ENCODE data around the gene SLC41A3. TPM values are rescaled to one million over a fixed set of nuclear protein-coding genes. Genes with fewer than 3 reads are reported as not detected.
A peak's percentile ranks its signal among the peaks of the same experiment; 100 is the strongest.
"Not testable (repeated sequence)": the region's sequence is repeated elsewhere in the genome, so short reads cannot be mapped to it uniquely, and the experiment has no call there.

Gene SLC41A3
- total RNA-seq, 2 experiments from 2014 or later: 23.1 to 26.6 TPM

DNA sequence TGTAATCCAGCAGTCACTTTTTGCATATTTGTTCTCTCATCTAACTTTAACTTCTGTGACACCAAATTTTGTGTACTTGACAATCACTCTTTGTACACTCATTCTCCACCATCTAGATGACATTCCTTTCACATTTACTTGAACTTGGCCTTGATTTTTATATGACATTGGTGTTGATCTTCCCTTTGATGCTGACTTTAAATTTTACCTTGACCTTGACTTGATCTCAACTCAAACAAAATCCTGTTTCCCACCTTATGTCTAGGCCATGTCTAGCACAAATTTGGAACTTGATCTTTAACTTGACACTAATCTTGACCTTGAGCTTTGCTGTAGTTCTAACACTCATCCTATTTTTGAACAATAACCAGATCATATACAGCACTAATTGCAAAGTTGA, 81.7 kb downstream of the SLC41A3 start:
- DNase-seq (no peak), ATAC-seq (no peak)
- Mint-ChIP-seq H3K9me3 (ENCODE audit: low read depth) (peaks cover 21% of the 10 kb centered on the region), H3K4me3 (no peak overlapping the region), H3K27me3 (no peaks in the 10 kb centered on the region), H3K27ac (no peak overlapping the region), H3K36me3 (ENCODE audit: low read depth) (no peaks in the 10 kb centered on the region), H3K4me1 (no peaks in the 10 kb centered on the region)
- ChIA-PET CTCF (no interaction called here), POLR2A (no interaction called here)
- intact Hi-C loops (cut with DNase I, micrococcal nuclease): no loop called here

DNA sequence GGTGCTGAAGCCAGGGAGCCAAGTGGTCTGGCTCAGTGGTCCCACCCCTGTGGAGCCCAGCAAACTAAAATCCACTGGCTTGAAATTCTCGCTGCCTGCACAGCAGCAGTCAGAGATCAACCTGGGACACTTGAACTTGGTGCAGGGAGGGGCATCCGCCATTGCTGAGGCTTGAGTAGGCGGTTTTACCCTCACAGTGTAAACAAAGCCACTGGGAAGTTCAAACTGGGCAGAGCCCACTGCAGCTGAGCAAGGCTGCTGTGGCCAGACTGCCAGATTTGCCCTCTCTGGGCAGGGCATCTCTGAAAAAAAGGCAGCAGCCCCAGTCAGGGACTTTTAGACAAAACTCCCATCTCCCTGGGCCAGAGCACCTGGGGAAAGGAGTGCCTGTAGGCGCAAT, 87.2 kb downstream of the SLC41A3 start:
- H3K4me1 Mint-ChIP-seq; POLR2A ChIA-PET; H3K27ac Mint-ChIP-seq; H3K4me3 Mint-ChIP-seq; intact Hi-C loops (cut with DNase I, micrococcal nuclease); H3K36me3 Mint-ChIP-seq (ENCODE audit: low read depth); ATAC-seq; H3K27me3 Mint-ChIP-seq; DNase-seq; CTCF ChIA-PET: not testable (repeated sequence)
- H3K9me3 Mint-ChIP-seq (ENCODE audit: low read depth): peaks cover 13% of the 10 kb centered on the region

DNA sequence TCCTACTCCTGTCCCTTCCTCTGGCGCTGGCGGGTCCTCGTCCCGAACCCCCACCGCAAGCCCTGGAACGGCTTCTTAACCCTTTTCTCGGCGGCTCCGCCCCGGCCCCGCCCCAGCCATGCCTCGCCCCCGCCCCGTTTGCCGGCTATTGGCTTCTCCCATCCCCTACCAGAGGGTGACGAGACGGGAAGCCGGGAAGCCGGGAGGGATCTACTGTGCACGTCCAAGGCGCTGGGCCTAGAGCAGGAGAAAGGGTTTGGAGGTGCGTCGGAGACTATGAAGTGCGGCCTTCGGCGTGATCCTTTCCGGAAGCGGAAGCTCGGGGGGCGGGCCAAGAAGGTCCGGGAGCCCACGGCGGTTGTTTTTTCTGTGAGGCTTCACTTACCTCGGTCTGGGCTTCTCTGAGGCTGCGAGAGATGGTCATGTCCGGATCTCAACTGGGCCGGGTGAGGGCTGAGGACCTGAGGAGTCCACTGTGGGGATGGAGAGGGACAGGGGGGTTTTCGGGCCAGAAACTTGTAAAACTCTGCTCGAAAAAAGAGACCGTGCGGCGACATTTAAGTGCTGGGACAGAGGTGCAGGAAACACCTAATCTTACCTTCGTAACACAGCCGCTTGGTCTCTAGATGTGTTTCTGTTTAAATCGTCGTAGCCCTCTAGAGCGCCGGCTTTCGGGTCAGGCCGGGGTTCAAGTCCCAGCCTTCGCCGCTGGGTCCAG, 93.5 kb downstream of the SLC41A3 start:
- intact Hi-C loops (cut with DNase I, micrococcal nuclease): loop anchor here (1.0 to 5.0 kb wide), 8 partner anchors 18 to 486 kb away; partner anchors contain the start of genes SLC41A3 (in 2 of the 2), KLF15 (in 1 of the 2) and OSBPL11 (in 1 of the 2)
- H3K27ac Mint-ChIP-seq: peak overlapping the region; percentile 96
- DNase-seq: peak; percentile 87
- CTCF ChIA-PET: interaction anchor here (1.4 kb wide), 1 partner anchor 19 kb away, joined by 3 read pairs; no protein-coding TSS in a partner anchor
- POLR2A ChIA-PET: interaction anchor here (1.0 kb wide), 1 partner anchor 367 kb away, joined by 6 read pairs; the partner anchor contains the start of gene KLF15
- H3K4me3 Mint-ChIP-seq: peak overlapping the region; percentile 97
- H3K27me3 Mint-ChIP-seq: no peaks in the 10 kb centered on the region
- H3K36me3 Mint-ChIP-seq (ENCODE audit: low read depth): no peaks in the 10 kb centered on the region
- no peaks in the 10 kb centered on the region for H3K9me3 Mint-ChIP-seq (ENCODE audit: low read depth)
- ATAC-seq: peak; percentile 94
- H3K4me1 Mint-ChIP-seq: peaks cover 25% of the 10 kb centered on the region

DNA sequence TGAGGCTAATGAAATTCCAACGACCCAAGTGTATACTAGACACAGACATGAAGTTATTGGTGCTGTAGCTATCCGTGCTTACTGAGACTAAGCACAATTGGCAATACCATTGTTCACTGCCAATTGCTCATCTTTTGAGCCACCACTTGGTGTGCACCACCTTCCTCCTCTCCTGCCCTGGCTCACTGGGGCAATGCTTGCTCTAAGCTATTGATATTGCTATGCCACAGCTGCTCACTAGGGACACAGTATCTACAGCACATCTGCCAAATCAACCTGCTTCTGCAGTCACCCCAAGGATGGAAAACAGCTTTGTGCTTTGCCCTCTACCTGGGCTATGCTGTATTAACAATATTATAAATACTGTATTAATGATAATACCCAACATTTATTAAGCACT, 99.0 kb downstream of the SLC41A3 start:
- POLR2A ChIA-PET; H3K27ac Mint-ChIP-seq; H3K27me3 Mint-ChIP-seq; DNase-seq; intact Hi-C loops (cut with DNase I, micrococcal nuclease); H3K36me3 Mint-ChIP-seq (ENCODE audit: low read depth); H3K9me3 Mint-ChIP-seq (ENCODE audit: low read depth); CTCF ChIA-PET; H3K4me3 Mint-ChIP-seq: not testable (repeated sequence)
- H3K4me1 Mint-ChIP-seq: peaks cover 18% of the 10 kb centered on the region
- peak; percentile 77 for ATAC-seq

- intact Hi-C loops (cut with DNase I, micrococcal nuclease); H3K9me3 Mint-ChIP-seq (ENCODE audit: low read depth); H3K27ac Mint-ChIP-seq: not testable (repeated sequence)
Measured at GRCh38 chr3:125977104-125977503, 106.8 kb downstream of the SLC41A3 start.

DNA sequence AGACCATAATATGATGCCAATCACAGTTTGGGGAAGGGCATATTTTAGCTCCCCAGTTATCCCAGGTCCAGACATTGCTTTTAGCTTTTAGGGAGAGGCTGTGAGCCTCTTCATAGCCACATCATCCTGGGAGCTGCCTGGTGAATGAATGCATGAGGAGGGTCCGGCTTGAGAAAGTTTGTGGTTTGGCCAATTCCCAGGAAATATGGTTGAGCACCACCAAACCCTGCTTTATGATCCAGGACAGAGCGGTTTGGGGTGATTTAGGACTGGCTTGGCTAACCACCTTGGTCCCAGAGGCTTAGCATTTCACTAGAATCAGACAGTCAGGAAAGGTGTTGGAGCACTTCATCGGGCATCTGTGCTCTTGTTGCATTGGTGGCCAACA, 107.9 kb downstream of the SLC41A3 start:
- H3K27ac Mint-ChIP-seq: not testable (repeated sequence)

More at GRCh38 chr3:125977104-125977503, 106.8 kb downstream of the SLC41A3 start:
- H3K27me3 Mint-ChIP-seq; H3K4me1 Mint-ChIP-seq; H3K4me3 Mint-ChIP-seq; CTCF ChIA-PET; ATAC-seq; H3K36me3 Mint-ChIP-seq (ENCODE audit: low read depth); POLR2A ChIA-PET; DNase-seq: not testable (repeated sequence)

DNA sequence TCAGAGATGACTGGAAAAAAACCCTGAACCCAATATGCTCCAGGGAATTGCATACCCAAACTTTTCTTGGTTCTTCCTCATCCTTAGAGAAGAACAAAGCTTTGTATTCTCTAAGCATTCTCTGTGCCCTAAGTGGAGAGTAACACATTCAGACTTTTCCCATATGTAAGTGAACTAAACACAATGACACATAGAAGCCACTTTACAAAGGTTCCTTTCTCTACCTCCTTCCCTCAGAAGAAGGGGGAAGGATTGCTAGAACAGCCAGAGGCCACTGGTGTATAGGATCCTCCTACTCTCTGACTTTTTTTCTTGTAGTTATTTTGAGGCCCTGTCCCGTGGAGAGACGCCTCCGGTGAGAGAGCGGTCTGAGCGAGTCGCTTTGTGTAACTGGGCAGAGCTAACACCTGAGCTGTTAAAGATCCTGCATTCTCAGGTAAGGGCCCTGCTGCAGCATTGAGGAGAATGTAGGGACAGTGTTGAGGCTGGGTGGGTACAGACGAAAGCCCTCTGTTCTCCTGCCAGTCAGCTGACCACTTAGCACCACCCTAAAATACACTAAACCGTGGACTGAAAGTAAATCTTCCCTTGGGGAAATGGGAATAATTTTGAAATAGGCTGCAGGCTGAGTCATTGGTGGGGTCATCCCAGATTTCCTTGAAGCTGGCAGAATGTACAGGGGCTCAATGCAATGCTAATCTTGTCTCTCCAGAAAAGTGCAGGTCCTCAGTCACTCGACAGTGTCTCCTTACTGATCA, 108.5 kb downstream of the SLC41A3 start:
- intact Hi-C loops (cut with DNase I, micrococcal nuclease); CTCF ChIA-PET; POLR2A ChIA-PET; H3K9me3 Mint-ChIP-seq (ENCODE audit: low read depth); H3K27ac Mint-ChIP-seq; H3K4me1 Mint-ChIP-seq; DNase-seq; H3K4me3 Mint-ChIP-seq; ATAC-seq; H3K36me3 Mint-ChIP-seq (ENCODE audit: low read depth): not testable (repeated sequence)
- peaks cover 10% of the 10 kb centered on the region for H3K27me3 Mint-ChIP-seq

More for the DNA sequence above, 107.9 kb downstream of the SLC41A3 start:
- ATAC-seq; H3K27me3 Mint-ChIP-seq; H3K4me1 Mint-ChIP-seq; POLR2A ChIA-PET; H3K36me3 Mint-ChIP-seq (ENCODE audit: low read depth); CTCF ChIA-PET; H3K4me3 Mint-ChIP-seq; H3K9me3 Mint-ChIP-seq (ENCODE audit: low read depth); DNase-seq; intact Hi-C loops (cut with DNase I, micrococcal nuclease): not testable (repeated sequence)

GRCh38 chr3:125971997-125972944, 111.7 kb downstream of the SLC41A3 start:
- peak overlapping the region; percentile 28 for H3K4me3 Mint-ChIP-seq
- intact Hi-C loops (cut with DNase I, micrococcal nuclease): loop anchor here in 1 of 2 experiments (1.0 to 5.0 kb wide), 3 partner anchors 18 to 225 kb away; partner anchors contain the start of gene SLC41A3

GRCh38 chr3:125968701-125969592, 115.0 kb downstream of the SLC41A3 start, which contains the start of gene ROPN1B:
Gene ROPN1B, plus strand, starts transcription at chr3:125969178. Its CDS starts 2,877 bp downstream, at chr3:125972055.
- CTCF ChIA-PET; H3K36me3 Mint-ChIP-seq (ENCODE audit: low read depth); POLR2A ChIA-PET; H3K4me1 Mint-ChIP-seq; DNase-seq; intact Hi-C loops (cut with DNase I, micrococcal nuclease); H3K9me3 Mint-ChIP-seq (ENCODE audit: low read depth); H3K27ac Mint-ChIP-seq: not testable (repeated sequence)
- ATAC-seq: peak; percentile 90
- Mint-ChIP-seq H3K4me3 (peak within 1 kb of the TSS; percentile 26), H3K27me3 (peaks cover 20% of the 10 kb centered on the region)

More at GRCh38 chr3:125971997-125972944, 111.7 kb downstream of the SLC41A3 start:
- H3K4me1 Mint-ChIP-seq; H3K36me3 Mint-ChIP-seq (ENCODE audit: low read depth); H3K9me3 Mint-ChIP-seq (ENCODE audit: low read depth); H3K27ac Mint-ChIP-seq: not testable (repeated sequence)
- H3K27me3 Mint-ChIP-seq: peaks cover 20% of the 10 kb centered on the region
- CTCF ChIA-PET: interaction anchor here (0.7 to 1.2 kb wide), 5 partner anchors 15 to 501 kb away, joined by 3 to 4 read pairs (median 3); no protein-coding TSS in a partner anchor
- POLR2A ChIA-PET: interaction anchor here (0.7 kb wide), 1 partner anchor 96 kb away, joined by 4 read pairs; no protein-coding TSS in a partner anchor
- DNase-seq (peak; percentile 47), ATAC-seq (peak; percentile 81)

GRCh38 chr3:125968121-125968520, 115.8 kb downstream of the SLC41A3 start:
- DNase-seq; H3K36me3 Mint-ChIP-seq (ENCODE audit: low read depth); CTCF ChIA-PET; intact Hi-C loops (cut with DNase I, micrococcal nuclease); POLR2A ChIA-PET; ATAC-seq; H3K4me3 Mint-ChIP-seq; H3K27ac Mint-ChIP-seq; H3K4me1 Mint-ChIP-seq; H3K9me3 Mint-ChIP-seq (ENCODE audit: low read depth): not testable (repeated sequence)
- H3K27me3 Mint-ChIP-seq: peaks cover 20% of the 10 kb centered on the region

Measured in activated CD4-positive, alpha-beta T cell treated with anti-CD3 and anti-CD28 coated beads for 36 hours (primary cell).